Measurements from ENCODE around the gene DGKD.

The DGKD gene

DNA sequence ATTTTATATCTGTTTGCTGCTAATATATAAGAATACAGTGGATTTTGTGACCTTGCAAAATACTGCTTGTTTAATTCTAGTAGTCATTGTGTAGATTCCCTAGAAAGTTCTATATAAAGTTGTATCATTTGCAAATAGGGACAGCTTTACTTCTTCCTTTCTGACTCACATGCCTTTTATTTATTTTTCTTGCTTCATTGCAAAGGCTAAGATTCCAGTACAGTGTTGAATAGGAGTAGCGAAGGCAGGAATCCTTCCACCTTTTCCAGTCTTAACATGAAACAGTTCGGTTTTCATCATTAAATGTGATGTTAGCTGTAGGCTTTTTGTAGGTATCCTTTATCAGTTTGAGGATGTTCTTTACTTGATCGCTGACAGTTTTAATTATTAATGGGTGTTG lies 58.1 kb downstream of the DGKD start:
- no peak for DNase-seq (ENCODE audit: low spot score)

GRCh38 chr2:233413046-233413445 lies 58.8 kb downstream of the DGKD start:
- no peak for DNase-seq (ENCODE audit: low spot score)

GRCh38 chr2:233413559-233414272 lies 59.4 kb downstream of the DGKD start:
- DNase-seq (ENCODE audit: low spot score), result no peak

DNA sequence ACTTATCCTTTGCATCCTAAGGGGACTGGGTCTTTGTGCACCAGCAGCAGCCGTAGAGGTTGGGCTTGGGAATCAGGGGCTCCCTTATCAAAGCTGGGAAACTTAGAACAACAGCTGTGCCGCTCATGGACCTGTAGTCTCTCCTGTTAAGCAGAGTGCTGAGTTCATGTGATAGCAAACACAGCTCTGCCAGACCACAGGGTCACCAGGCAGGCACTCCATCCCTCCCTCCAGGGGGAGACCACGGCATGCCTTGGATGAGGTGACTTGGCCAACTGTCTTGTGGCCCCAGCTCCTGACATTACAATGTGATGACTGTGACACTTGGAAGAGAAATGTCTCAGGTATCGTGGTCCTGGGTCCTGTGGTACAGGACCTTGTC lies 60.0 kb downstream of the DGKD start:
- DNase-seq (ENCODE audit: low spot score), result no peak

DNA sequence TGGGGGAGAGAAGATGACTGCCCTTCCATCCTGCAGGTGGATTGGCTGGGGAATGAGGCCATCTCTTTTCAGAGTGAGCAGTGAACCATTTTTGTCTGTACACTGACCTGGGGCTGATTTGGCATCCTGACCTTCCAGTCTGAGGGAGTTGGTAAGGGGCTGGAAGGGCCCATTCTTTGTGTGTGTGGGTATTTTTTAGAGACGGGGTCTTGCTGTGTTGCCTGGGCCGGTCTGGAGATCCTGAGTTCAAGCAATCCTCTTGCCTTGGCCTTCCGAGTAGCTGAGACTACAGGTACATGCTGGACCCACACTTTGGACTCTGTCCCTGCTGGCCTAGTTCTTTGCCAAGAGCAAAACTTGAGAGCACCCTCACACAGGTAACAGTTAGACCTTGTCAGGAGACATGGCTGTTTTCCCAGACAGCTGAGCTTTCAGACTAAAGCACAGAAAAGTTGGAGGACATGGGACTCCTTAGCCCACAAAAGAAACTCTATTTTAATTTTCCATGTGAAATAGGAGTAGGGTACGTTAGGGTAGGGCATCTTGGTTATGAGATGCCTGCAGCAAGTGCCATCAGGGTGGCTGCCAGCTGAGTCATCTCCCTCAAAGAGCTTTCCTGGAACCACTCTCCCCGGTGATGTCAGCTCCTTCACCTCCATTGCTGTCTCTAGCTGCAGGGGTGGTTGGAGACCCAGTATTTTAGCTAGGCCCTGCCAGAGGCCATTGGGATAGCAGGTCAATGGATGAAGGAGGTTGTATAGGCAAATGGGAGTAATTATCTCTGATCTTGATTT lies 60.7 kb downstream of the DGKD start:
- no peak for DNase-seq (ENCODE audit: low spot score)

DNA sequence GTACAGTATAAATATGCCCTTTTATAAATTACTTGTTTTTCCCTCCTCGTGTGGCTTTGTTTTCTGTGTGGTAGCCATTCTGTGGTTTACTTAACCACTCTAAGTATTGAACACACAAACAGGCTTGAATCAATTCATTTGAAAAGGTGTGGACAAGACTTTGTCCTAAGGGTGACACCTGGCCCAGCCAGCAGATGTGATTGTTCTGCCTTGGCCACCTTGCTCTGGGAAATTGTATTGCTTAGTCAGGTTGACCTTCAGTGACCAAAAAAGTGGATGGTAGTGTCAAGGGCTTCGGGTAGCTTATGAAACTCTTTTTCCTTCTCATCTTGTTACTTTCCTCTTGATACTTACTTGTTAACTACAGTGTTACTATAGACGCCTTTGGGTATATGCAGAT lies 61.9 kb downstream of the DGKD start:
- no peak for DNase-seq (ENCODE audit: low spot score)

DNA sequence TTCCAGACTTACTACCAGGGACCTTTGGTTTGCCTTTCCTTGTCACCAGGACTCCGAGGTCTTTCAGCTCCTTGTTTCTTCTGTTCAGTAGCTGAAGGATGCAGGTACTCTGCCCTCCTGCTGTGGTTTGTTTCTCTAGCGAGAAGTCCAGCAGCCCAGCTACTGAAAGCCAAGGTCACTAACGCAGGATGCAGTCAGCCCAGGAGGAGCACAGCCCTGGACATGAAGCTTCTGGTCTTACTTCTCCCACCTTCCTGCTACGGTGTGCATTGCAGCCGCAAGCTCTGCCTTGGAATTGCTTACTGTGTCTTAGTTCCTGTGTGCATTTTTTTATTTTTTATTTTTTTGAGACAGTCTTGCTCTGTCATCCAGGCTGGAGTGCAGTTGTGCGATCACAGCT lies 62.4 kb downstream of the DGKD start:
- no peak for DNase-seq (ENCODE audit: low spot score)

- DNase-seq (ENCODE audit: low spot score), result peak; percentile 52
Observed at GRCh38 chr2:233417282-233417681, 63.0 kb downstream of the DGKD start.

DNA sequence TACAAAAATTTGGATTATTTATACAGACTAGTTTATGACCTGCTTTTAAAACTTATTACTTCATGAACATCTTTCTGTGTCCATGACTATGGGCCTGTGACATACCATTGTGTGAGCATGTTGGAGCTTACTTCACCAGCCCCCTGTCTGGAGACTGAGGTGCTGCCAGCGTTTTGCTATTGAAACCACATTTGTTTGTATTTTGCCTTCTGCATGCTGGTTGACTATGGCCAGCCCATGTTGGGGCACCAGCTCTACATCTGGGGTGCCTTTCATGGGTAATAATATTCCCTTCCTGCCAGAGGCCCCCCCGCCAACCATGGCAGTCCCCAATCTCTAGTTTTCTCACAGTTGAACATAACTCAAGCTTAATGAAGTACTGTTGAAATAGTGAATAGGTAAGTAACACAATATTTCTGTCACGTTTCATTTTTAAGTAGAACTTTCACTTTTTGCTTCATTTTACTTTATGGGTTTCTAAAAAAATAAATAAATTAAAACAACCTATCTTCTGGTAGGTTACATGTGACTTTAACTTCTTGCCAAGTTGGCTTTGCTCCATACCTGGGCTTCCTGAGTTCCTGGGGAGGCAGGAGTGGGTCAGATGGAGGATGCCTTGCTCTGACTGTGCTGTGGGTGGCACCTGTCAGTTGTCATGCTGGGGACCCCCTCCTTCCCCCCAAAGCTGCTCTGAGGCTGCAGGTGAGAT lies 63.9 kb downstream of the DGKD start:
- DNase-seq (ENCODE audit: low spot score), result no peak

GRCh38 chr2:233418761-233419546 lies 64.7 kb downstream of the DGKD start:
- DNase-seq (ENCODE audit: low spot score), result peak; percentile 85

DNA sequence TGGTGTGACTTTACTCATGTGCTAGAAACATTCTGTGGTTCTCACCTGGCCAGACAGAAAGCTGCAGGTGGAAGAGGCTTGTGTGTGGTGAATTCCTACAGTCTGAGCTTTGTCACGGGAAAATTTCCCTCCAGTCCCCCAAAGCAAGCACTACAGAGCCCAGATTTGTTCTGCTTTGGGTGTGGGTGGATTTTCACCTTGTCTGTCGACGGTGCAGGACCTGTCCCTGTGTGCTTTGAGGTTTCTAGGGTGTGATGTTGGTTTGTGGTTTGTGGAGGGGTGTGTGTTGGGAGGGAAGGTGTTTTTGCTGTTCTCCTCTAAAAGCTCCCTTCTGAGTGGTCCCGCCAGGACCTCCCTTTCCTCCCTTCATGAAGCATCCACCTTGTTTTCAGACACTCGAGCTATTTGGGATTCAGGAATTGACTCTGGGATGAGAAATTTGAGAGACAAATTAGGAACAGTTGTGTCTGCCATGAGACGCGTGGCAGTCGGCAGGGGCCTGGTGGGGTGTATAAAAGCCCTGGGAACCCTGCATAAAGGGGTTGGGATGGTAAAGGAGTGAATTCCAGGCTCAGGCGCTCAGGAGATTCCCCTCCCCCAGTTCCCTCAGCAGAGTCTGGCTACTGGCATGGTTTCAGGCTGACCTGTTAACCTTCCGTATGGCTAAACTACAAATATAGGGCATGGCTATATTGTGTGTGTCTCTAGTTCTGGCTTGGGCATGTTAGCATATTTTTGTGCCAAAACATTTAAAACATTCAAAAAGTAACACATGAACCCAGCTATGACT lies 65.5 kb downstream of the DGKD start:
- no peak for DNase-seq (ENCODE audit: low spot score)

GRCh38 chr2:233421091-233421816 lies 67.0 kb downstream of the DGKD start:
- no peak for DNase-seq (ENCODE audit: low spot score)

GRCh38 chr2:233422050-233422639 lies 67.9 kb downstream of the DGKD start:
- DNase-seq (ENCODE audit: low spot score), result peak; percentile 72

DNA sequence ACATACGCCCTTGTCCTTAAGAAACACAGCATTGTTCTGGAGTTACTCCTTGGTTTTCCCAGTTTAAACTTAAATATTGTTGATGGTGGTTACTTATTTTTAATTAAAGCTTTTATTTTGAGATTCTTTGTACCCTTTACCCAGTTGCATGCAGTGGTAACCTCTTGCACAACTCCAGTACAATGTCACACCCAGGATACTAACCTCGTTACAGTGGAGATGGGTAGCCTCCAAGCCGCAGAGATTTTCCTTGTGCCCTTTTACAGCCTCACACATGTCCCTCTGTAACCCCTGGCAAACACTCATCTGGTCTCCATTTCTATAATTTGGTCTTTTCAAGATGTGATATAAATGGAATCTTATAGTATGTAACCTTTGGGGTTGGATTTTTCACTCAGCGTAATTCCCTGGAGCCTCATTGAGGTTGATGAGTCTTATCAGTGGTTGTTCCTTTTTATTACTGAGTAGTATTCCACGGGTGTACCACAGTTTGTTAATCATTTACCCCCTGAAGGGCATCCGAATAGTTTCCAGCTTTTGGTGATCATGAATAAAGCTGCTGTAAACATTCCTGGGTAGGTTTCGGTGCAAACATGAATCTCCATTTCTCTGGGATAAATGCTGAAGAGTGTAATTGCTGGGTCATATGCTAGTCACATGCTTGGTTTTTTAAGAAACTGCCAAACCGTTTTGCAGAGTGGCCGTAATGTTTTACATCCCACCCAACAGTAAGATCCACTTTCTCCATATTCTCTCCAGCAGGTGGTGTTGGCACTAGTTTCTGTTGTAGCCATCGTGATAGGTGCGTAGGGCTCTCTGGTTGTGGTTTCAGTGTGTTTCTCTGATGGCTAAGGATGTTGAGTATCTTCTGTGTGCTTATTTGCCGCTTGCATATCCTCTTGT lies 68.6 kb downstream of the DGKD start:
- no peak for DNase-seq (ENCODE audit: low spot score)

DNA sequence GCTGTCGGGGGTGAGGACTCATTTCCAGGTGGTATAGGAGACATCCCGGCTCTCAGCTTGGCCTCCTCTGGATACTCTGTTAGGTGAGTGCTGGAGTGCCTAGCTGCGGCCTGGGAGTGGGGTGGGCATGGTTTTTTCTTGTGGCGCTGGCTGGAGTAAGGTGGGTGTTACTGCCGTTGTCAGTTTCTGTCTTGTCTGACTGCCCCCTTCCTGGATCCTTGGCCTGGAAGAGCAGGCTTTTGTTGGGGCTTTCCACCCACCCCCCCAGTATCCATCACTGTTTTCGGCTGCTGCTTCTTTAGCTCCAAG lies 69.2 kb downstream of the DGKD start:
- no peak for DNase-seq (ENCODE audit: low spot score)

- no peak for DNase-seq (ENCODE audit: low spot score)
Observed at GRCh38 chr2:233424154-233424951, 70.1 kb downstream of the DGKD start.

GRCh38 chr2:233426619-233427342 lies 72.5 kb downstream of the DGKD start:
- no peak for DNase-seq (ENCODE audit: low spot score)

GRCh38 chr2:233428008-233428407 lies 73.7 kb downstream of the DGKD start:
- no peak for DNase-seq (ENCODE audit: low spot score)

Measured in germinal center (tissue), 1 donor.